Suprapubic skin (tissue), 4 donors: Measurements from ENCODE around the gene SARS1. TPM values are rescaled to one million over a fixed set of nuclear protein-coding genes. Genes with fewer than 3 reads are reported as not detected.

Experiments
- DNase-seq, 2 donors: peaks; one replicate each; pipeline ENCODE4 v3.0.0-alpha.2; 2019; ENCODE audit warnings: low spot score in 2 of 2
- H3K27ac ChIP-seq: fragments of 200-600 bp; sonication (generic); one replicate; pipeline ENCODE4 v1.5.1; 2019
- H3K27me3 ChIP-seq: fragments of 200-600 bp; sonication (generic); one replicate; pipeline ENCODE4 v1.5.1; 2019
- H3K36me3 ChIP-seq: fragments of 200-600 bp; sonication (generic); one replicate; pipeline ENCODE4 v1.5.1; 2019
- H3K4me1 ChIP-seq: fragments of 200-600 bp; sonication (generic); one replicate; pipeline ENCODE4 v1.5.1; 2019
- H3K4me3 ChIP-seq: fragments of 200-600 bp; sonication (generic); one replicate; pipeline ENCODE4 v1.5.1; 2019; ENCODE audit warnings: mild to moderate bottlenecking
- H3K9me3 ChIP-seq: fragments of 200-600 bp; sonication (generic); one replicate; pipeline ENCODE4 v1.5.1; 2019
- EP300 ChIP-seq: sonication (generic); formaldehyde crosslinking; IDR thresholded peaks from one replicate; pipeline ENCODE4 v1.6.1; 2017; ENCODE audit warnings: antibody characterized with exemption
- POLR2A ChIP-seq, 2 donors: fragments of 450-650 bp; IDR thresholded peaks; one replicate each; pipeline ENCODE4 v1.6.1; 2017; ENCODE audit warnings: antibody characterized with exemption in 2 of 2, mild to moderate bottlenecking in 2 of 2, moderate library complexity in 2 of 2
- POLR2AphosphoS5 ChIP-seq, 3 donors: sonication (generic); formaldehyde crosslinking; IDR thresholded peaks; one replicate each; pipeline ENCODE4 v1.6.1; 2017; ENCODE audit warnings: antibody characterized with exemption in 3 of 3
- WGBS: methylation state at CpG from one replicate; pipeline ENCODE4 v1.1.5; 2018; 5-methylcytosine and 5-hydroxymethylcytosine counted together
- total RNA-seq, 4 donors: library from RNA; depleted of rRNA; stranded (reverse); fragments of >200 nt; gene quantifications; one replicate each; pipeline ENCODE4 v1.1.0, GENCODE V29; 2016
- TF ChIP-seq, protein P1 (sequence below), 2 donors: fragments of 200-600 bp in 1 of 2; fragments of 450-650 bp in 1 of 2; sonication (generic) in 1 of 2; IDR thresholded peaks; one replicate each; pipeline ENCODE4 v1.5.1; 2016 to 2019; ENCODE audit warnings: antibody characterized with exemption in 2 of 2, mild to moderate bottlenecking in 1 of 2, moderate library complexity in 1 of 2

The SARS1 gene
- total RNA-seq, 4 donors from 2014 or later = 144 to 169 (median 160) TPM

DNA sequence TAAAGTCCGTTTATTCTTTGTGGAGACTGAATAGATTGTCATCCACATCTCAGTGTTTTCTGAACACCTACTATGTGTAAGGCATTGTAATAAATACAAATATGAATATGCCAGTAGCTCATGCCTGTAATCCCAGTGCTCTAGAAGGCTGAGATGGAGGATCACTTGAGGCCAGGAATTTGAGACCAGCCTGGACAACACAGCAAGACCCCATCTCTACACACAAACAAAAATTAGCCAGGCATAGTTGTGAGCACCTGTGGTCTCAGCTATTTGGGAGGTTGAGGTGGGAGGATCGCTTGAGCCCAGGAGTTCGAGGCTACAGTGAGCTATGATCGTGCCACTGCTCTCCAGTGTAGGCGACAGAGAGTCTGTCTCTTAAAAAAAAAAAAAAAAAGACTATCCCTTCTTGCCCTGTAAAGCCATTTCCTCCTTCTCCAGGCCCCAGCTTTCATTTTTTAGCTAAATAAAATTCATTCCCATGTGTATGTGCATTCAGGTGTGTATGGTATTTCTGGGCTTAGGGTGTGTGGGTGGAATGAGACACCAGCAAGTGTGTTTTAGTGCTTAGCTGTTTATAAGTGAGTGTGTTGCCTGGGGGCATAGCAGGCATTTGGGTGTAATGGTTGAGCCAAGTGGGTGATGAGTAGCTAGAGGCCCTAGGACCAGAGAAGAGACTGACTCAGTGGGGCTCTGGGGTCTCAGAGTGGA, 43.4 kb downstream of the SARS1 start:
- Histone ChIP-seq H3K36me3 (peaks cover 19% of the 10 kb centered on the region), H3K27ac (peak overlapping the region; percentile 11), H3K4me3 (no peak overlapping the region), H3K9me3 (no peaks in the 10 kb centered on the region), H3K4me1 (peaks cover 58% of the 10 kb centered on the region), H3K27me3 (no peaks in the 10 kb centered on the region)
- DNase-seq = no peak
- TF ChIP-seq, protein P1, sequence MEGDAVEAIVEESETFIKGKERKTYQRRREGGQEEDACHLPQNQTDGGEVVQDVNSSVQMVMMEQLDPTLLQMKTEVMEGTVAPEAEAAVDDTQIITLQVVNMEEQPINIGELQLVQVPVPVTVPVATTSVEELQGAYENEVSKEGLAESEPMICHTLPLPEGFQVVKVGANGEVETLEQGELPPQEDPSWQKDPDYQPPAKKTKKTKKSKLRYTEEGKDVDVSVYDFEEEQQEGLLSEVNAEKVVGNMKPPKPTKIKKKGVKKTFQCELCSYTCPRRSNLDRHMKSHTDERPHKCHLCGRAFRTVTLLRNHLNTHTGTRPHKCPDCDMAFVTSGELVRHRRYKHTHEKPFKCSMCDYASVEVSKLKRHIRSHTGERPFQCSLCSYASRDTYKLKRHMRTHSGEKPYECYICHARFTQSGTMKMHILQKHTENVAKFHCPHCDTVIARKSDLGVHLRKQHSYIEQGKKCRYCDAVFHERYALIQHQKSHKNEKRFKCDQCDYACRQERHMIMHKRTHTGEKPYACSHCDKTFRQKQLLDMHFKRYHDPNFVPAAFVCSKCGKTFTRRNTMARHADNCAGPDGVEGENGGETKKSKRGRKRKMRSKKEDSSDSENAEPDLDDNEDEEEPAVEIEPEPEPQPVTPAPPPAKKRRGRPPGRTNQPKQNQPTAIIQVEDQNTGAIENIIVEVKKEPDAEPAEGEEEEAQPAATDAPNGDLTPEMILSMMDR (IDR thresholded peaks at IDR 0.05) = no peak
- TF ChIP-seq POLR2A (IDR thresholded peaks at IDR 0.05) (no peak), EP300 (no peak), POLR2AphosphoS5 (IDR thresholded peaks at IDR 0.05) (no peak)
- 79% methylated on average over 5 of the region's 5 CpGs for WGBS

DNA sequence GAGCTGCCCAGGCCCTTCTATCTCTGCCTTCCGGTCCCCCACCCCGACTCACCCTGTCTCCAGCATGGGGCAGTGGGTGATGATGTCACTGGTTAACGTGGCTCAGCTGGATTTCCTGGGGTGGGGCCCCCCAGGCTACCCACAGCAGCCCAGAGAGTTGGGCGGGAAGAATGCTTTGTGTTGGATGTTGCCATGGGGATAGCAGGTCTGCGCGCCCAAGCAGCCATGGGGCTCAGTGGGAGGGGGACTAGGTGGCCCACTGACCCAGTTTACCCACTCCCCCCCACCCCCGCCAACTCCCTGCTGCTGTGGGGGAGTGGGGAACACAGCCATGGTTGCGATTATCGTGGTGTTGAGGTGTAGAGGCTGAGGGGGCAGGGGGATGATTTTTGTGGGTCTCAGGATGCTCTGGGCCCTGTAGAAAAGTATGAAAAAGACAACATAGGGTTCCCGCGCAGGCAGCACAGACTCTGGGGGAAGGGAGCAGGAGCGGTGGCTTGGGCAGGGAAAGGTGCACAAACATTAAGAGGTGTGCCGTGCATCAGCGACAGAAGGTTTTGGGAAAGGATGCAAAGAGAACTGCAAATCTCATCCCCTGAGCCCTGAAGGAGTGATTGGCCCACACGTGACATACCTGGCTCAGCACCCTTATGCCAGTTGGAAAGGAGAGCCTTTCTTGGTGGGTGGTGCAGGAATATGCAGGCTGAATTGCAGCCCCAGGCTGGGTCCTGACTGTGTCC, 44.1 kb downstream of the SARS1 start:
- Histone ChIP-seq H3K9me3 (no peaks in the 10 kb centered on the region), H3K27ac (peak overlapping the region; percentile 11), H3K4me3 (no peak overlapping the region), H3K36me3 (peaks cover 19% of the 10 kb centered on the region), H3K27me3 (no peaks in the 10 kb centered on the region), H3K4me1 (peaks cover 58% of the 10 kb centered on the region)
- DNase-seq = no peak
- 57% methylated on average over 12 of the region's 15 CpGs for WGBS
- TF ChIP-seq, protein P1 (IDR thresholded peaks at IDR 0.05) = no peak
- no peak for TF ChIP-seq EP300
- TF ChIP-seq POLR2AphosphoS5 (IDR thresholded peaks at IDR 0.05) = no peak
- no peak for TF ChIP-seq POLR2A (IDR thresholded peaks at IDR 0.05)

DNA sequence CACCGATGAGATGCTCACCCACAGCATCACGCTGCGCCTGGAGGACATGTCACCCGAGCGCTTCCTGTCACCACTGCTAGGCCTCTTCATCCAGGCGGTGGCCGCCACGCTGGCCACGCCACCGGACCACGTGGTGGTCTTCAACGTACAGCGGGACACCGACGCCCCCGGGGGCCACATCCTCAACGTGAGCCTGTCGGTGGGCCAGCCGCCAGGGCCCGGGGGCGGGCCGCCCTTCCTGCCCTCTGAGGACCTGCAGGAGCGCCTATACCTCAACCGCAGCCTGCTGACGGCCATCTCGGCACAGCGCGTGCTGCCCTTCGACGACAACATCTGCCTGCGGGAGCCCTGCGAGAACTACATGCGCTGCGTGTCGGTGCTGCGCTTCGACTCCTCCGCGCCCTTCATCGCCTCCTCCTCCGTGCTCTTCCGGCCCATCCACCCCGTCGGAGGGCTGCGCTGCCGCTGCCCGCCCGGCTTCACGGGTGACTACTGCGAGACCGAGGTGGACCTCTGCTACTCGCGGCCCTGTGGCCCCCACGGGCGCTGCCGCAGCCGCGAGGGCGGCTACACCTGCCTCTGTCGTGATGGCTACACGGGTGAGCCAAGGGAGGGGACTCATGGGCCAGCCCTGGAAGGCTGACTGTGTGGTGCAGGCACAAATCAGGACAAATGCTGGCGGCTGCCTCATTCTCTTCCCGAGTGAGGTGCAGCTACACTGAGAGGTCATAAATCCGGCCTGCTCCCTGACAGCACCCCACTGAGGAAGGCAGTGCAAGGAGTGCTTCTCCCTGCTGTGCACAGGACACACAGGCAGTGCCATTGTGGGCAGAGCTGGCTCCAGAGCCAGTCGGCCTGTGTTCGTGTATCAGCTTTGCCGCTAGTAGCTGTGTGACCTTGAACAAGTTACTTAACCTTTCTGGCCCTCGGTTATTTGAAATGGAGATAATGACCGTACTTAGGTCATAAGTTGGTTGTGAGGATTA, 45.1 kb downstream of the SARS1 start:
- TF ChIP-seq POLR2AphosphoS5 (IDR thresholded peaks at IDR 0.05) = no peak
- TF ChIP-seq, protein P1 (IDR thresholded peaks at IDR 0.05) = no peak
- TF ChIP-seq EP300 = no peak
- no peak for TF ChIP-seq POLR2A (IDR thresholded peaks at IDR 0.05)
- H3K27ac ChIP-seq = no peak overlapping the region
- no peaks in the 10 kb centered on the region for H3K27me3 ChIP-seq
- H3K9me3 ChIP-seq = no peaks in the 10 kb centered on the region
- no peak for DNase-seq
- peaks cover 57% of the 10 kb centered on the region for H3K4me1 ChIP-seq
- peaks cover 19% of the 10 kb centered on the region for H3K36me3 ChIP-seq
- WGBS = 94% methylated on average over 41 of the region's 69 CpGs
- H3K4me3 ChIP-seq = no peak overlapping the region

DNA sequence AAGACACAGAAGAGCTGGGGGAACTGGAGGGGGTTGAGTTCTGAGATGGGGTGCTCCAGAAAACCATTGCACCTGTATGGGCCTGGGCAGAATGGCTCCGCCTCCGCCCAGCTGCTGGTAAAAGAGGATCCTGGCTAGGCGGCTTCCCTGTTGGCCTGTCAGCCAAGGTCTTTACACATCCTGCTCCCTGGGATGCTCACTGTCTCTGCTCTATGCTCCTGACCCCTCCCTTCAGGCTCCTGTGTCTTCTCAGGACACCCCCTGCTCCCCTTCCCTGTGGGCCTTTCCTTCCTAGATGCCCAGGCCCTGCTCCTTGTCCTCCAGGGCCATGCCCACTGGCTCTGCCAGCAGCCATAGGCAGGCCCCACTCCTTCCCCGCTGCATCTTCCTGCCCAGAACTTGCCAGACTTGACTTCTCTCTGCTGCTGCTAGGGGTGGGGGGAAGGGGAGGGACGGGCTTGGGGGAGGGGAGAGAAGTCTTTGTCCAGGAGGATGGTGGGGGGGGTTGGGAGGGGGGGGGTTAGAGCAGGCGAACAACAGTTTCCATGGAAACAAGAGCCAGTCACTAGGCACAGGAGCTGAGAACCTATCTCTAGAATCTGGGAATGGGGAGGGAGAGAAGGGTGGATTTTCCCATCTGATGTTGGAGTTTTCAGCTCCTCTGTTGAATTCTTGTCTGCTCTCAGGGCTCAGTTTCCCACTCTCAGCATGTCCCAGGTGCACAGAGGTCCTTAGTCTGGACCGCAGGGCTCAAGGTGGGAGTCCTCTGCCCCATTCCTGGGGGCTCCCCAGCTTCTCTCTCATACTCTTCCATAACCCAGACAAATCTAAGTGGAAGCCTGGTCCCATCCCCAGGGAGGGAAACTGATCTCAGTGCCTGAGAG, 46.2 kb downstream of the SARS1 start:
- WGBS = 73% methylated on average over 3 of the region's 7 CpGs
- Histone ChIP-seq H3K36me3 (peaks cover 22% of the 10 kb centered on the region), H3K4me1 (peaks cover 51% of the 10 kb centered on the region), H3K4me3 (no peak overlapping the region), H3K9me3 (no peaks in the 10 kb centered on the region), H3K27ac (no peak overlapping the region), H3K27me3 (no peaks in the 10 kb centered on the region)
- DNase-seq = no peak
- no peak for TF ChIP-seq POLR2A (IDR thresholded peaks at IDR 0.05)
- TF ChIP-seq, protein P1 (IDR thresholded peaks at IDR 0.05) = no peak
- TF ChIP-seq EP300 = no peak
- no peak for TF ChIP-seq POLR2AphosphoS5 (IDR thresholded peaks at IDR 0.05)
